ENCODE data around the gene ENPEP.

ENPEP gene

GRCh38 chr4:110595583-110595982 is 119.6 kb downstream of the ENPEP start:
- FAIRE-seq = no peak
- no peak for DNase-seq (ENCODE audit: insufficient read length)
- TF ChIP-seq TAF1 (IDR thresholded peaks at IDR 0.05; ENCODE audit: borderline replicate concordance, low read depth, low read length) (no peak), POLR2A (IDR thresholded peaks at IDR 0.05; ENCODE audit: low read depth, low read length) (no peak), POLR2AphosphoS5 (IDR thresholded peaks at IDR 0.05; ENCODE audit: low read depth, low read length) (no peak)

- TF ChIP-seq POLR2AphosphoS5 (IDR thresholded peaks at IDR 0.05; ENCODE audit: low read depth, low read length) (no peak), TAF1 (IDR thresholded peaks at IDR 0.05; ENCODE audit: borderline replicate concordance, low read depth, low read length) (no peak), POLR2A (IDR thresholded peaks at IDR 0.05; ENCODE audit: low read depth, low read length) (no peak)
- FAIRE-seq (no peak), DNase-seq (ENCODE audit: insufficient read length) (no peak)
Measured at GRCh38 chr4:110596431-110596830, 120.5 kb downstream of the ENPEP start.

GRCh38 chr4:110597582-110597981 is 121.6 kb downstream of the ENPEP start:
- FAIRE-seq = no peak
- no peak for DNase-seq (ENCODE audit: insufficient read length)
- TF ChIP-seq POLR2AphosphoS5 (IDR thresholded peaks at IDR 0.05; ENCODE audit: low read depth, low read length) (no peak), POLR2A (IDR thresholded peaks at IDR 0.05; ENCODE audit: low read depth, low read length) (no peak), TAF1 (IDR thresholded peaks at IDR 0.05; ENCODE audit: borderline replicate concordance, low read depth, low read length) (no peak)

GRCh38 chr4:110602061-110602460 is 126.1 kb downstream of the ENPEP start:
- DNase-seq (ENCODE audit: insufficient read length) (no peak), FAIRE-seq (no peak)
- TF ChIP-seq POLR2AphosphoS5 (IDR thresholded peaks at IDR 0.05; ENCODE audit: low read depth, low read length) (no peak), POLR2A (IDR thresholded peaks at IDR 0.05; ENCODE audit: low read depth, low read length) (no peak), TAF1 (IDR thresholded peaks at IDR 0.05; ENCODE audit: borderline replicate concordance, low read depth, low read length) (no peak)

- FAIRE-seq (no peak), DNase-seq (ENCODE audit: insufficient read length) (no peak)
- TF ChIP-seq POLR2AphosphoS5 (IDR thresholded peaks at IDR 0.05; ENCODE audit: low read depth, low read length) (no peak), POLR2A (IDR thresholded peaks at IDR 0.05; ENCODE audit: low read depth, low read length) (no peak), TAF1 (IDR thresholded peaks at IDR 0.05; ENCODE audit: borderline replicate concordance, low read depth, low read length) (no peak)
Measured at GRCh38 chr4:110605077-110605476, 129.1 kb downstream of the ENPEP start.

- FAIRE-seq = no peak
- TF ChIP-seq POLR2A (IDR thresholded peaks at IDR 0.05; ENCODE audit: low read depth, low read length) (no peak), TAF1 (IDR thresholded peaks at IDR 0.05; ENCODE audit: borderline replicate concordance, low read depth, low read length) (no peak), POLR2AphosphoS5 (IDR thresholded peaks at IDR 0.05; ENCODE audit: low read depth, low read length) (no peak)
- no peak for DNase-seq (ENCODE audit: insufficient read length)
Measured at GRCh38 chr4:110609044-110609750, 133.2 kb downstream of the ENPEP start.

- TF ChIP-seq TAF1 (IDR thresholded peaks at IDR 0.05; ENCODE audit: borderline replicate concordance, low read depth, low read length) = no peak
- TF ChIP-seq POLR2A (IDR thresholded peaks at IDR 0.05; ENCODE audit: low read depth, low read length) = no peak
- TF ChIP-seq POLR2AphosphoS5 (IDR thresholded peaks at IDR 0.05; ENCODE audit: low read depth, low read length) = no peak
- no peak for DNase-seq (ENCODE audit: insufficient read length)
- no peak for FAIRE-seq
Measured at GRCh38 chr4:110610620-110610939, 134.6 kb downstream of the ENPEP start.

- no peak for DNase-seq (ENCODE audit: insufficient read length)
- FAIRE-seq = no peak
- TF ChIP-seq POLR2A (IDR thresholded peaks at IDR 0.05; ENCODE audit: low read depth, low read length) (no peak), TAF1 (IDR thresholded peaks at IDR 0.05; ENCODE audit: borderline replicate concordance, low read depth, low read length) (no peak), POLR2AphosphoS5 (IDR thresholded peaks at IDR 0.05; ENCODE audit: low read depth, low read length) (no peak)
Measured at GRCh38 chr4:110610940-110611831, 135.2 kb downstream of the ENPEP start.

- no peak for FAIRE-seq
- no peak for DNase-seq (ENCODE audit: insufficient read length)
- TF ChIP-seq POLR2A (IDR thresholded peaks at IDR 0.05; ENCODE audit: low read depth, low read length) = no peak
- no peak for TF ChIP-seq TAF1 (IDR thresholded peaks at IDR 0.05; ENCODE audit: borderline replicate concordance, low read depth, low read length)
- TF ChIP-seq POLR2AphosphoS5 (IDR thresholded peaks at IDR 0.05; ENCODE audit: low read depth, low read length) = no peak
Measured at GRCh38 chr4:110611968-110612447, 136.1 kb downstream of the ENPEP start.

- FAIRE-seq = no peak
Measured at GRCh38 chr4:110612631-110613269, 136.8 kb downstream of the ENPEP start.

GRCh38 chr4:110613745-110614144 is 137.8 kb downstream of the ENPEP start:
- TF ChIP-seq POLR2A (IDR thresholded peaks at IDR 0.05; ENCODE audit: low read depth, low read length) (no peak), POLR2AphosphoS5 (IDR thresholded peaks at IDR 0.05; ENCODE audit: low read depth, low read length) (no peak), TAF1 (IDR thresholded peaks at IDR 0.05; ENCODE audit: borderline replicate concordance, low read depth, low read length) (no peak)

More at GRCh38 chr4:110612631-110613269, 136.8 kb downstream of the ENPEP start:
- DNase-seq (ENCODE audit: insufficient read length) = no peak
- TF ChIP-seq TAF1 (IDR thresholded peaks at IDR 0.05; ENCODE audit: borderline replicate concordance, low read depth, low read length) = no peak
- no peak for TF ChIP-seq POLR2A (IDR thresholded peaks at IDR 0.05; ENCODE audit: low read depth, low read length)
- TF ChIP-seq POLR2AphosphoS5 (IDR thresholded peaks at IDR 0.05; ENCODE audit: low read depth, low read length) = no peak

More at GRCh38 chr4:110613745-110614144, 137.8 kb downstream of the ENPEP start:
- FAIRE-seq = no peak
- DNase-seq (ENCODE audit: insufficient read length) = no peak

Measured in GM12892 (cell line).